EL (cell line): ENCODE results near the gene LUZP2.
A peak's percentile ranks its signal among the peaks of the same experiment; 100 is the strongest.

ENCODE experiments used
- DNase-seq: peaks from one replicate; pipeline ENCODE4 v3.0.0-alpha.2; 2016

The LUZP2 gene

DNA sequence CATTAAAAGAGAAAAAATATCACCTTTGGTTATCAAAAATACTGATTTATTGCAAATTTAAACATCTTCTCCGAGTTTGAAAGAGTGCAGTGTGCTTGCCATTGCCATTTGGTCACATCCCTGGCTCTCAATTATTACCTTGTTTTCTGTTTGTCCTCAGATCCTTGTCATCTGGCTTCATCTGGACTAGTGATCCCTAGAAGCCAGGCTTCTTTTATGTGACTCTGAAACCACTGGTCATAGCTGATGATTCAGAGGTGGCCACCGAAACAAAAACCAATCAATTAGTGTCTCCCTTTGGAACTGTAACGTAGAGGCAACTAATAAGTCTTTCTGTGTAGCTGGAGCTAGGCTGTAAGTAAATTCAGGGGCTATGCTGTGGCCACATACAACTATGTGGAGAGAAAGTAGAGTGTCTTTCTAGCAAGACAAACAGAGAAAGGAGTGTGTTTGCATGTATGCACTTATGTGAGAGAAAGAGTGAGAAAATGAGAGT lies 237.9 kb downstream of the LUZP2 start:
- DNase-seq: no peak

DNA sequence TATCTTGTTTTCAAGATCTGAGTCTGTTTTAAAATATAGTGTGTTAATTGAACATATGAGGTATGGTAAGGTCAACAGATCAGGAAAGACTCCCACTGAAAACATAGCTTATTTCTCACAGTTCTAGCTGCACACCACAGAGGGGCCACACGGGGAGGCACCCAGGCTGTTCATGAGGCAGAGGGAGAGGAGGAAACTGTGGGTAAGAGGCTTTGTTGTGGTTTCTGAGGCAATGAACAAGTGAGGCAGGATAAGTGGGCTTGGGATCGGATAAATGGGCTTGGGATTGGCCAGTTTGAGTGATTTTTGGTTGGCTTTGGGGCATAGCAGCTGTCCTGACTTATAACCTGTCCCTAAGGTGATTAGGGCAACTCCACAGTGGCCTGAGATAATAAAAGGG lies 242.1 kb downstream of the LUZP2 start:
- DNase-seq: no peak

DNA sequence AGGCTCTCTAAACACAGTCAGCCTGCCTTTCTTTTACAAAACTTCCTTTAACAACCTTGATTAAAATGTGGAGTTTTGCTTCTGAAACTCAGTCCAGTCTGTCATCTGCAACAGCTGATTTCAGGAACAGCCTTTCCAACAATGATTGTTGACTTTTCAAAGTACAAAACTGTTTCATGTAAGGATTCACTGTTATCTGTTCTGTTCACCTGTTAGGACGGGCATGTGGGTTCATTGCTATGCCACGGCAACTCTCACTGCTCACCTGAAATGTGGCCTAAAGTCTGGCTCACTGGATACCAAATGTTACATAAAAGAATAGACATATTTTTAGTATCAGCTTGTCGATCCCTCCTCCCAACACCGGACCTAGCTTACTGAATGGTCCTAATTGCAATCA lies 242.8 kb downstream of the LUZP2 start:
- no peak for DNase-seq

DNA sequence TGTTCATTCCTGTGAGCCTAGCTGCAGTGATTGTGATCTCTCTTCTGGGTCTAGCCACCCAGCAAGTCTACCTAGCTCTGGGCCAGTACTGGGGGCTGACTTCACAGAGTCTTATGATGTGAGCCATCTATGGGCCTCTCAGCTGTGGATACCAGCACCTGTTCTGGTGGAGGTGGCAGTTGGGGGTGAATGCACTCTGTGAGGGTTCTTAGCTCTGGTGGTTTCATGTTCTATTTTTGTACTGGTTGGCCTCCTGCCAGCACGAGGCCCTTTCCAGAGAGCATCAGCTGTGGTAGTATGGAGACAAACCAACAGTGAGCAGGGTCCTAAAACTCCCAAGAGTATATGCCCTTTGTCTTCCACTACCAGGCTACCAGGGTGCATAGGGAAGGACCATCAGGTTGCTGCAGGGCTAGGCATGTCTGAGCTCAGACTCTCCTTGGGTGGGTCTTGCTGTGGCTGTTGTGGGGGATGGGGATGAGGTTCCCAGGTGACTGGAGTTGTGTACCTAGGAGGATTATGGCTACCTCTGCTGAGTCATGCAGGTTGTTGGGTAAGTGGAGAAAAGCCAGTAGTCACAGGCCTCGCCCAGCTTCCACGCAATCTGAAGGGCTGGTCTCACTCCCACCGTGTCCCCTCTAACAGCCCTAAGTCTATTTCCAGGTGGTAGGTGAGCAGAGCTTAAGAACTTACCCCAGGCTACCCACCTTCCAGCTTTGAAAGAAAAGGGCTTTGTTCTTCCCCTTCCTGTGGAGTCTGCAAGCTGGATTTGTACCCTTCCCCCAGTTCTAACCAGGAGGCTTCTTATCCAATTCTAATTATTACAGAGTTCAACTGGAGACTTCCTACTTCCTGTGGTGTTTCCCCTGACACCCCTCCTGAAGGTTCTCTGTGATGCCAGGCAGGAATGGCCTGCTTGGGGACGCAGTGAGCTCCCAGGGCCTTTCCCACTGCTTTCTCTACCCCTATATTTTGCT lies 250.7 kb downstream of the LUZP2 start:
- DNase-seq: no peak

DNA sequence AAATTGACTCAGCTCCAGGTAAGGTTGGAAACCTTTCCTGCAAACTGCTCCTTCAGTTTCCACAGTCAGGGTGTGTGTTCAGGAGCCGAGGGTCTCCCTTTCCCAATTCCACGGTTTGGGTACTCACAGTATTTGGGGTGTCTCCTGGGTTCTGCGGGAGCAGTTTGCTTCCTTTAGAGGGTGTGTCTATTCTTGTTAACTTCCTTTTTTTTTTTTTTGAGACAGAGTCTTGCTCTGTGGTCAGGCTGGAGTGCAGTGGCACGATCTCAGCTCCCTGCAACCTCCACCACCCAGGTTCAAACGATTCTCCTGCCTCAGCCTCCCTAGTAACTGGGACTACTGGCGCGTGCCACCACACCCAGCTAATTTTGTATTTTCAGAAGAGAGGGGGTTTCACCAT lies 251.4 kb downstream of the LUZP2 start:
- DNase-seq: no peak

DNA sequence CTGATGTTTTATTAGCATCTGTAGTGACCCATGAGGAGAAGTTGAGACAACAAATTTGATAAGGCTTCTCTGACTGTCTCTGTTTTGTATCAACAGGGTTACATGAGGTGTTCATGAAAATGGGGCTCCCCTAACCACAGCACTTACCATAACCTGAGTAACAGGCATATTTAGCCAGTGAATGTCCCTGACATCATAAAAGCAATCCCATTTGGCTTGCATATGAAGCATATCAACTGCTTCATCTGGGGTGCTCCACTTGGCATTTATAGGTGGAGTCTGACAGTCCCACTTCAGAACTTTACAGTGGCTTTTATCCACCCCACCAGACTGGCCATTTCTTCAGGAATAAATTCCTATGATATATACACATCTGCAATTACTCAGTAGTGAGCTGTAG lies 257.6 kb downstream of the LUZP2 start:
- peak; percentile 12 for DNase-seq

DNA sequence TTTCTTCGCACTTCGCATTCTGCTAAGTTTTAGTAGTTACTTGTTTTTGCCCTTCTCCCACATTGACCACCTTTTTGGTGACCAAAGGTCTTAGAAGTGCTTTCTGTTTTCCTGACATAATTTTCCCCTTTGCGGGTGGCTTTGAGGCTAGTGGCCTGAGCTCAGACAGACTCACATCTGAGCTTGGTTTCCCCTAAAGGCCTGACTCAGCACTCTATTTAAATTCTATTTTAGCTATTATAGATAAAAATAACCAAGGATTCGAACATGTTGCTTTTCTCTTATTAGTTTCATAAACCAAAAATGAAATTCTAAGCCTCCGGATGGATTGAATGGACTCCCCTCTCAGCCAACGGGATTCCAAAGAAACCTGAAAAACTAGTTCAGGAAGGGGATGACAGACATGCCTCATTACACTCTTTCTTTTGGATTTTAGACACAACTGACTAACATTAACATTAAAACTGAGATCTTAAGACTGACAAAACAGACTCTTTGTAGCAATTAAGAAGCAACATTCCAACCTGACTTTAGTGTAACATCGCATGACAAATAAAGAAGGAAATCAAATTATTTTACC lies 258.5 kb downstream of the LUZP2 start:
- no peak for DNase-seq

DNA sequence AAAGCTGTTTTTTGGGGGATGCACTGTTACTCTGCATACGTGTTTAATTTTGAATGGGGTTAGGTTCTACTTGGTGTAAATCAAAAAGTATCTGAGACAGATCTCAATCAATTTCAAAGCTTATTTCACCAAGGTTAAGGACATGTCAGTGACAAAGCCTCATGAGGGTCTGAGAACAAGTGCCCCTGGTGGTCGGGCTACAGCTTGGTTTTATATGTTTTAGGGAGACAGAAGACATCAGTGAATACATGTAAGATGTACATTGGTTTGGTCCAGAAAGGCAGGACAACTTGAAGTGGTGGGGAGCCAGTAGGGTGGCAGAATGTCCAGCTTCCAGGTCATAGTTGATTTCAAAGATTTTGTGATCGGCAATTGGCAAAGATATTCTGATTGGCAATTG lies 262.9 kb downstream of the LUZP2 start:
- DNase-seq: no peak

DNA sequence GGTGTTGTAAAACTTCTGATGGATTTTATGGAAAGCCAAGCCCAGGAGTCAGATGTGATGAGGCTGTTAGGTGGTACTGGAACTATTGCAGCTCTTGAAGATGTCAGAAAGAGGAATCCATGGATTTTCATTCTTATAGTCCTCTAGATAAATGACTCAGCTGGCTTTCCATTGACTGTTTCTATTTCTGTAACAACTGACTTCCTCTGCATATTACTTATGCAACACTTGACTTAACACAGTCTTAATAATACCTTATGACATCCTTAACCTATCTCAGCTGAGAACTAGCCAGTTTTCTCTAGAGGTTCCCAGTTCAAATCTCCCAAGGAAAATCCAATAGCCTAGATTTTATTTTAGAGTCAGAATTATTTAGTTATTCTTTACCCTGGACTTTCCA lies 263.8 kb downstream of the LUZP2 start:
- DNase-seq: no peak

DNA sequence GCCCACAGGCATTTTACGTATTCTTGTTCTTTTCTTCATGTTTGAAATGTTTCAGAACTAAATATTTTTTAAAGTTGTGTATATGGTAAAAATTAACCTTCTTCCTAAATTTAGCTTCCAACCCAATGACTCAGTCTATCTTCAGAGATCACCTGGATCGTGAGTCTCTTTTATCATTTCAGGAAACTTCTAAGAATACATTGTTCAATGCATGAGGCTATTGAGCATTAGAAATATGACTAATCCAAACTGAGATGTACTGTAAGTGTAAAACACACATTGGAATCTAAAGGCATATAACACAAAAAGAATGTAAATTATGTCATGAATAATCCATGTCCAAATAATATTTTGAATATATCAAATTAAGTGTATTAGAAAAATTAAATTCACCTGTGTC lies 265.2 kb downstream of the LUZP2 start:
- DNase-seq: no peak

DNA sequence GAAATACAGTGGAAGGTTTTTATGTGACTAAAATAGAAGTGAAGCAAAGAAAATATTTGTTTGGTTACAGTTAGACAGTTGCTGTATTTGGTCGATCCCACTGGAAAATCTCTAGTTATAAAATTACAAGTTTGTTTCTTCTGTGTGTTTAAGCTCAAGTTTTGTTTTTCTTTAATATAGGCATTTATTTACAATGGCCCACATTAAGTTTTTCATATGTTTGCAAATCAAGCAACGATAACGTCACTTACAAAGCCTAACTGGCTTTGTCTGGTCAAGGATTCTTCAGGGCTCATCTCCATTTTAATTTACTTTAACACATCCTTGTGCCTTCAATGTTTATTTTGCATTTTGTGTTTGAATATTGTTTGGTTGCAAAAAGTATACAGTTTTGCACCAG lies 270.6 kb downstream of the LUZP2 start:
- DNase-seq: no peak

DNA sequence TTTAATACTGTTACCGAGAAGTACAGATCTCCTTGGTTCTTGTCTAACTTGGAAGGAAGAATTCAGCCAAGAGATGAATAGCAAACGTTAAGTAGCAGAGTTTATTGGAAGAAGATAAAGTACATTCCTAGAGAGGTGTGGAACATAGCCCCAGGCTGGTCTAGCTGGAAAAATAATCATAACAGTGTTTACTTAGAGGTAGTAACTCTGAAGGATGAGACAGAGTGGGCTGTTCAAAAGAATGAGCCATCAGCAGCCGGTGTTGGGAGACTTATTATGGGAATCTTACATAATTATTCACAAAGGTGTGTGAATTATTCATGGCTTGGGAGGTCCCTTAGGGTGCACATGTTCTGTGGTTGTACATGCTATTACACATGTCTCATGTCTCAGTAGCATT lies 276.5 kb downstream of the LUZP2 start:
- peak; percentile 4 for DNase-seq

DNA sequence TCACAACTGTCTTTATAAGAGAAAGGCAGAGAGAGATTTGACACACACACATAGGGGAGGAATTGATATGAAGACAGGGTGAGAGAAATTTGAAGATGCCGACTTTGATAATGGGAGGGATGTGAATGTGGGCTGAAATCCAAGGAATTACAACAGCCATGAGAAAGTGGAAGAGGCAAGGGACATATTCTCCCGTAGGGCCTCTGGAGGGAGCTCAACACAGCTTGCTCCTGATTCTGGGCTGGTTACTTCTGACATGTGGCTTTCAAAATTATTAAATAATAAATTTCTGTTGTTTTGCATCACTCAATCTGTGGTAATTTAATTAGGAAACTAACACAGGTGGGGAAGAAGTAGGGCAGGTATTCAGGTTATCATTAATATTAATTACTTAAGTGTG lies 282.9 kb downstream of the LUZP2 start:
- no peak for DNase-seq

DNA sequence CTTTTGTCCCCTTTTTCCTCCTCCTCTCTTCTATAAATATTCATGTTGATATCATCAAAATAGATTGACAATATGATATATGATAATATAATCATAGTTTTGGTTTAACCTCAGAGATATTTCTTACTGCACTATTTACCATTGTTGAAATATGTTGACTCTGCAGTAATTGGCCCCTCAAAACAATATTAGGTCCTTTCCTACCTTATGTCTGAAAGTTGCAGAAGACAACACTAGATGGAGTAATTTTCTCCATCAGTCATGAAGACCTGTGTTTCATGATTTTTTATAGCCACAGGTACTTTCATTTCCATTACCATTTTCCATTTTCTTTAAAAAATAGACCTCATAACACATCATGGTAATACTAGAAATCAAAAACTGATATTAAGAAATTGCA lies 284.4 kb downstream of the LUZP2 start:
- DNase-seq: no peak

DNA sequence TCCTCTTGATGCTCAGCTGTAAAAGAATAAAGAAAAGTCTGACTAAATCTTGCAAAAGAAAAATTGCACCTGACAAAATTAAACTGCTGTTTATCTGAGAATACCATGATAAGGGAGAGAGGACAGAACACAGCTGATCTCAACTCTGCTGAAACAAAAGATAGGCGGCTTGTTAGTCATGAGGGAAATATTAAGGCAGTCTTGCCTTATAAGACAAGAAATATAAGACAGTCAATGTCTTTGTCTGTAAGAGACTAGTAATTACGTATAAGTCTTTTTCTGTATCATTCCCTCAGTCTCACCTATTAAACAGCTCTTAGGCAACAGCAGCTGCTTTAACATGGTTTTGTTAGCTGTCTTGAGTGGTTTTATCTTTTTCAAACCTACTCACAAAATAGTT lies 296.6 kb downstream of the LUZP2 start:
- no peak for DNase-seq

DNA sequence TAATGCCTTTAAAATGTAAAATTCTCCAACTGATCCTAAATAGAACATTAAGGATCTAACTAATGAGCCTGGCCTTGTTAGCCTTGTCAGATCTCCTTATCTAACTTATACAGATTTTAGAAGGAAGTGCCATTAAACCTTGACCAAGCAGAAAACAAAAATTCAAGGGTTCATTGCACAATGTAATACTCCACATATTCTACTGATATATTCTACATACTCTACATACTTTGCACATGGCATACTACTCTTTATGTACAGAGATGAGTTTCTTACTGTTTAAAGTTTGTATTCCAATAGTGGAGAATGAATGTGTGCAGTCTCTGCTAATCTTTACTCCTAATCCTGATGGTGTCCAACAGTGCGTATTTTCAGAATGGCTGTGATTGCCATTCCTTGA lies 297.2 kb downstream of the LUZP2 start:
- no peak for DNase-seq

DNA sequence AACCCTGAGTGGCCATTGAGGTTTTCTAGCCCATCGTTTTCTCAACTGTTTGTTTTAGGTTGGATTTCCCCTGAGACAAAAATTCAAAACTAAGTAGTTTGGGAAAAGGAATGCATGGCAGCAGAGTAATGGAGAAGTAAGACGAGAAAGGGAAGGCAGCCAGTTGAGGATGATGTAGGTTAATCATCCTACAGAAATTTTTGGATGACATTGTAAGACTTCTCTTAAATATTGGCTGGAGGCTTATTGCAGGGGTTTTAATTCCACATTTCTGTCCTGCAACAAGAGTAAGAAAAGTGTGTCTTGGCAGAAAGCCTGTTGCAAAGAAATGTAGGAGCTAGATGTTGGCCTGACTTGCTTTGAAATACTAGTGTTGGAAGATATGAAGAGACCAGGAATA lies 308.8 kb downstream of the LUZP2 start:
- DNase-seq: no peak

DNA sequence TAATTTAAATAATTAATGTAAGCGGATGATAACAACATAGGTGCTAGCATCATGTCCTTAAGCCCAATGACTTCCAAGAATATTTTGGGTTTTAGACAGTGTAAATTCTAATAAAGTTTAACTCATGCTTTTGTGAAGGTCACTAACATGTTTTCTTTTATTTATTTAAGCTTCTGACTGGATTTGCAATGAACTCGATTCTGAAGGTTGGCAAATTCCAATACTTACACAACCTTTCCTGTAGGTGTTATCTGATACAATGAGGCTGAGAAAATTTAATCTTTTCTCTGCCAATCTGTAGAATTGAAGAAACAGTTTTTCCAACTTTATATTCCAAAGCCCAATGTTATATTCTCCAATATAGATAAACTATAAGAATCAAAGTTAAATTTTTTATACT lies 311.3 kb downstream of the LUZP2 start:
- DNase-seq: no peak

DNA sequence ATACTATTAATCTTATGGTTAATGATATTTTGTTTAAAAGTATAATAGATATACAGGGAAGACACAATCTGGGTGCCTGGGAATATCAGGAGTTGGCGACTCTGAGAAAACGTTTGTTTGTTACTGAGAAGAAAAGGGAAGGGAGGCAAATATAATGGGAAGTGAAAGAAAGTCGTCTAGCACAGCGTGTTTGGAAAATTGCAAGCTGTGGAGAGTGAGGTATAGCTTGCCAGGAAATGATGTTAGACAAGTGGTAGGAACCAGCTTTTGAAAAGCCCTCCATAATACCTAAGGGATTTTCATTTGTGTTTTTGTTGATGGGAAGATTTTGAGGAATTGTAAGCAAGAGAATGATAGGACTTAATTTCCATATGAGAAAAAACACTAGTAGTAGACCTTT lies 322.2 kb downstream of the LUZP2 start:
- no peak for DNase-seq

DNA sequence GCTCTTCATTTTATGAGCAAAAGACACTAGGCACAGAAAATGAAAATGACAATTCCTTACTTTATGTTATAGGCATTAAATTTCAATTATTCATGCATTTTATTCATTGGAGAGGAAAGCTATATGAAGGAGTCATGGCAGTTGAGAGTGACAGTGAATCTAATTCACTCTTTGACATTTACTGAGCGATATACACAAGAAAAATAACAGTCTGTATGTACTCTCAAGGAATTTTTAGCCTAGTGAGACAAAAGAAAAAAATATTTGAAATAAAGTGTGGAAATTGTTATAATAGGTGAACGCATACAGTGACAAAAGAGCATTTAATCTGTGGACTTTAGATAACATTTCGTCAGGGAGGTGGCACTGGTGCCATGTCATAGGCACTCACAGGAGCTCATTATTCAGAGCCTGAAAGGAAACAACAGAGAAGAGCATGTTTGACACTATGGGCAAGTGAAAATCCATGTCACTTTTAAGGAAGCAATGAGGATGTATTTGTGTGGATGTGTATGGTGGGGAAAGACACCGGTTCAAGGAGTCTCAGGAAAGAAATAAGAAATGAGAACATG lies 323.1 kb downstream of the LUZP2 start:
- DNase-seq: no peak

DNA sequence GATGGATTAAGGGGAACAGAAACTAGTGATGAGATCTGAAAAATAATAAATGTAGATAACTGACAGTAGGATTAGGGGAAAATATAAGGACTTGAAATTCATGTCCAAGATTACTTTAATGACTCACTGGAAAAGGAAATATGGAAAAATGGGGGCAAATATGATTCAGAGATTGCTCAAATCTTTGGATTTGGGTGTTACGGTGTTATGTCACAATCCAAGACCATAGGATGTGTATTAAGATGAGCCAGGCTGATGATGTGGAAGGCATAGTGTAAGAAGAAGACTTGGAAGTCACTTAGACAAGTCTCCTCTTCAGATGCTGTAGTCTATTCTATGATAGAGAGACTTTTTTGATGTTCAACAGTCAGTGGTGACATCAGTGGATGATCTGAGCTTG lies 323.7 kb downstream of the LUZP2 start:
- DNase-seq: no peak

DNA sequence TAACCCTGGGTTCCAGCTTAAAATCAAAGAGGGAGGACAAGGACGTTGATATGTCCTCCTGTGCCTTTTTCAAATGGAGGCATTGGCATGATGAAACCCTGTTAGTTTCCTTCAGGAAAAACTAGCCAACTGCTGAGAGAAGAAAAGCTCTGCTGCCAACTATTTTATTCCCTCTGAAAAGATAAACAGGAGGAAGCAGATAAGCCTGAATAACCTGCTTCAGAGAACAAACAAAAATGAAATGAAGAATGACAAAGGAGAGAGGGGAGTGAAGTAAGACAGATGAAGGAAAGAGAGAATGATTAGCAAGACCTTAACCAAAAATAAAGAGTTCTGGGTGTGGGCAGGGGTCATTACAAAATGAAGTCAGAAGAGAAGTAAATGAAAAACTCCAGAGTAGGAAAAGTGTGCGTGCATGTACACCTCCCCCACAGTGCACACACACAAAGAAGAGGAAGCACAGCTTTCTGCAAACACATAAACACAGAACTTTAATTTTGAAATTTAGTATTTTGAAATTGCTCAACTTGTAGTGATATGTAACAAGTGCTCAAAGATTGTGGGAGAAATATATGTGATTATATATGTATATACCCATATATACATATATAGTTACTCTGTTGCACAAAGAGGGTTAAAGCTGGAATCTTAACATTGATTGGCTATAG lies 332.2 kb downstream of the LUZP2 start:
- no peak for DNase-seq

DNA sequence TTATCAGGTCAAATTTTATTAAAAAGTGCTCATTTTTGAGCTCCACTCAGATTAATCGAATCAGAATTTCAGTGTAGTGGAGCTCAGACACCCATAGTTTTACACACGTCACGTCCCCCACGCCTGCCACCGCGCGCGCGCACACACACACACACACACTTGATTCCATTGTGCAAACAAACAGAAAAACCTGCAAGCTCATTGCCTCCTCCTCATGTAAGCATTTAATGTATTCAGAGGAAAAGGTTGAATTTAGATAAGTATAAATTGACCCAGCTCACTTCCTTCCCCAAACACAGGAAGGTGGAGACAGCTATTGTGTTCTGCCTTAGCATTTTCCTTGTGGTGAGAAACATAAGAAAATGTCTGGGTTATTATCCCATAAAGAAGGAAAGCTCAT lies 336.7 kb downstream of the LUZP2 start:
- no peak for DNase-seq

DNA sequence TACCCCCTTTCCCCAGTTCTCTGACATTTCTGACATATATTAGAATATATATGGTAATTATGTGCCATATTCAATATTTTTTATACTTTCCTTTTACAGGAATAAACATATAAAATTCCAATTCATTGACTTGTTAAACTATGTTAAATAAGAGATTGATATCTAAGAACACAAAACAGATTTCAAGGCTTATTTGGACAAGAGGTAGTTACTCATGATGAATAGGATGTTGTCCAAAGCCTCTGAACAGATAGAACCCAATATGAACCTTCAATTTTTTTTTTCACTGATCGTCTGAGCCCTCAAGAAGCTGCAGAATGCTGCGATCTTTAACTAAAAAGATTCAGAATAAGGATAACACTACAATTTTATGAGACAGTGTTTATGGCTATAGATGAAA lies 340.3 kb downstream of the LUZP2 start:
- DNase-seq: no peak
